ENCODE results near the gene GPR137B. TPM values are rescaled to one million over a fixed set of nuclear protein-coding genes. Genes with fewer than 3 reads are reported as not detected.

The GPR137B gene
- total and polyA plus RNA-seq, 11 donors: 14.9 to 49.8 (median 43.7) TPM

GRCh38 chr1:236148470-236148845 is 6.1 kb downstream of the GPR137B start:
- H3K27ac ChIP-seq: peak overlapping the region in 9 of 12 donors; percentile 35 to 87 (median 77)
- peaks cover 0 to 11% (median 0%) of the 10 kb centered on the region in 9 donors for H3K36me3 ChIP-seq
- TF ChIP-seq POLR2A (IDR thresholded peaks at IDR 0.05): no peak
- TF ChIP-seq, protein P1, sequence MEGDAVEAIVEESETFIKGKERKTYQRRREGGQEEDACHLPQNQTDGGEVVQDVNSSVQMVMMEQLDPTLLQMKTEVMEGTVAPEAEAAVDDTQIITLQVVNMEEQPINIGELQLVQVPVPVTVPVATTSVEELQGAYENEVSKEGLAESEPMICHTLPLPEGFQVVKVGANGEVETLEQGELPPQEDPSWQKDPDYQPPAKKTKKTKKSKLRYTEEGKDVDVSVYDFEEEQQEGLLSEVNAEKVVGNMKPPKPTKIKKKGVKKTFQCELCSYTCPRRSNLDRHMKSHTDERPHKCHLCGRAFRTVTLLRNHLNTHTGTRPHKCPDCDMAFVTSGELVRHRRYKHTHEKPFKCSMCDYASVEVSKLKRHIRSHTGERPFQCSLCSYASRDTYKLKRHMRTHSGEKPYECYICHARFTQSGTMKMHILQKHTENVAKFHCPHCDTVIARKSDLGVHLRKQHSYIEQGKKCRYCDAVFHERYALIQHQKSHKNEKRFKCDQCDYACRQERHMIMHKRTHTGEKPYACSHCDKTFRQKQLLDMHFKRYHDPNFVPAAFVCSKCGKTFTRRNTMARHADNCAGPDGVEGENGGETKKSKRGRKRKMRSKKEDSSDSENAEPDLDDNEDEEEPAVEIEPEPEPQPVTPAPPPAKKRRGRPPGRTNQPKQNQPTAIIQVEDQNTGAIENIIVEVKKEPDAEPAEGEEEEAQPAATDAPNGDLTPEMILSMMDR (IDR thresholded peaks at IDR 0.05): no peak
- whole genome bisulfite sequencing, 4 donors: 60 to 75% (median 71%) methylated on average over 6 to 8 of the region's 8 CpGs
- ATAC-seq (no peak), DNase-seq (no peak)
- H3K4me3 ChIP-seq: no peak overlapping the region
- no peaks in the 10 kb centered on the region for H3K27me3 ChIP-seq
- intact Hi-C loops (cut with DNase I): loop anchor here in 1 of 10 donors (10.0 kb wide), 1 partner anchor 136 kb away; the partner anchor contains the start of gene ERO1B
- H3K4me1 ChIP-seq: peaks cover 0 to 85% (median 46%) of the 10 kb centered on the region in 12 donors
- H3K9me3 ChIP-seq: no peaks in the 10 kb centered on the region

DNA sequence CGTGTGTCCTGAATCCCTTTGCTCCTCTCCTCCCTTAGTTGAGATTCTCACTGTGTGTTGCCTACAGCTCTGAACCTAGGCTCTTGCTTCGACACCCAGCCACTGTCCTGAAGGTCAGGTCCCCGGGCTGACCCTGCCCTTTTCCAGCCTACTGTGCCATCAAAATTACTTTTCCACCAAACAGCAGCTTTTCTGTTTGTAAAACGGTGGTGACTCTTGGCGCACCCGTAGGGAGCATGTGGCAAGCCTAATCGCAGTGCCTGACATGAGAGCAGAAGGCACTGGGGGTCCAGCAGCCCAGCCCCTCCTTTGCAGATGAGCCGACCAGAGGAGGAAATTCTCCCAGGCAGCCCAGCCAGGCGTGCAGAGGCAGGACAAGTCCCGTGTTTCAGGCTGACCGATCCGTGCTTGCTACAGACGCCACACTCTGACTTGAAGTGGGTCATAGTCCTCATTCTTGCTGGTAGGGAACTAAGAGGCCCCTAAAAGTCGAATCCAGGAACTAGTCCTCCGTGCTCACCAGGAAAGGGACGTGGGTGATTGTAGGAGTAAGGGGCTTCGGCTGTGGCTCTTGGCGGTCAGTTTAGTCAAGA is 6.8 kb downstream of the GPR137B start:
- intact Hi-C loops (cut with DNase I): loop anchor here in 1 of 10 donors (10.0 kb wide), 1 partner anchor 136 kb away; the partner anchor contains the start of gene ERO1B
- no peak for DNase-seq
- WGBS, 4 donors: 75 to 87% (median 85%) methylated on average over 16 to 18 of the region's 18 CpGs

DNA sequence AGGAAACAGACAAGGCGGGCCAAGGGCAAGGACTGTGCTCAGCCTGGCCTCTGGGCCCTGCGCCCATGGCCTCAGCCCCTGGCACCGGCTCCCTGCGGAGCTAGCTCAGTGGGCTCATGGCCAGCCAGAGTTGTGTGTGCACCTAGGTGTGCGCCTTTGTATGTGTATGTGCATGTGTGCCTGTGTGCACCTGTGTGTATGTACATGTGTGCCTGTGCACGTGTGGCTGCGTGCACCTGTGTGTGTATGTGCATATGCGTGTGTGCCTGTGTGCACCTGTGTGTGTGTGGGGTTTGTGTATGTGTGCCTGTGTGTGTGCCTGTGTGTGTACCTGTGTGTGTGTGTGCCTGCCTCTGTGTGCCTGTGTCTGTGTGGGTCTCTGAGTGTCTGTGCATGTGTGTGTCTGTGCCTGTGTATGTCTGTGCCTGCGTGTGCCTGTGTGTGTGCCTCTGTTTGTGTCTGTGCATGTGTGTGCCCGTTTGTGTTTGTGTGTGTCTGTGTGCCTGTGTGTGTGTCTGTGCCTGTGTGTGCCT is 7.4 kb downstream of the GPR137B start:
- ATAC-seq (peak; percentile 50 to 75 (median 72)), DNase-seq (peak in 4 of 5 donors; percentile 51 to 83 (median 80))
- Histone ChIP-seq H3K4me1 (peaks cover 0 to 79% (median 39%) of the 10 kb centered on the region in 12 donors), H3K36me3 (peaks cover 0 to 11% (median 0%) of the 10 kb centered on the region in 9 donors), H3K27me3 (no peaks in the 10 kb centered on the region), H3K27ac (peak overlapping the region in 11 of 12 donors; percentile 62 to 87 (median 77)), H3K4me3 (no peak overlapping the region), H3K9me3 (no peaks in the 10 kb centered on the region)
- TF ChIP-seq POLR2A (IDR thresholded peaks at IDR 0.05): no peak
- TF ChIP-seq, protein P1 (IDR thresholded peaks at IDR 0.05): no peak
- intact Hi-C loops (cut with DNase I): loop anchor here in 1 of 10 donors (10.0 kb wide), 1 partner anchor 135 kb away; the partner anchor contains the start of gene ERO1B
- 55 to 80% (median 79%) methylated on average over 8 to 10 of the region's 10 CpGs for WGBS, 4 donors

More for the DNA sequence above, 6.8 kb downstream of the GPR137B start:
- H3K27me3 ChIP-seq: no peaks in the 10 kb centered on the region
- TF ChIP-seq, protein P1 (IDR thresholded peaks at IDR 0.05): no peak
- H3K4me3 ChIP-seq: no peak overlapping the region
- peaks cover 0 to 11% (median 0%) of the 10 kb centered on the region in 9 donors for H3K36me3 ChIP-seq
- H3K9me3 ChIP-seq: no peaks in the 10 kb centered on the region
- no peak for ATAC-seq
- H3K27ac ChIP-seq: peak overlapping the region in 11 of 12 donors; percentile 62 to 87 (median 77)
- H3K4me1 ChIP-seq: peaks cover 0 to 80% (median 44%) of the 10 kb centered on the region in 12 donors

- H3K27ac ChIP-seq: peak overlapping the region; percentile 51 to 90 (median 80)
- intact Hi-C loops (cut with DNase I): no loop called here
Measured at GRCh38 chr1:236150311-236150955, 8.1 kb downstream of the GPR137B start.

More at GRCh38 chr1:236150311-236150955, 8.1 kb downstream of the GPR137B start:
- DNase-seq (no peak), ATAC-seq (no peak)
- H3K36me3 ChIP-seq: peaks cover 0 to 11% (median 0%) of the 10 kb centered on the region in 9 donors
- H3K4me3 ChIP-seq: no peak overlapping the region
- WGBS, 4 donors: 83 to 92% (median 89%) methylated on average over 12 to 19 of the region's 19 CpGs
- H3K27me3 ChIP-seq: no peaks in the 10 kb centered on the region
- no peaks in the 10 kb centered on the region for H3K9me3 ChIP-seq
- no peak for TF ChIP-seq POLR2A (IDR thresholded peaks at IDR 0.05)
- TF ChIP-seq, protein P1 (IDR thresholded peaks at IDR 0.05): no peak
- peaks cover 0 to 73% (median 33%) of the 10 kb centered on the region in 12 donors for H3K4me1 ChIP-seq

Measured in heart left ventricle (tissue), 16 donors.